Measurements from ENCODE around the gene STOX2.
"Not testable (repeated sequence)": the region's sequence is repeated elsewhere in the genome, so short reads cannot be mapped to it uniquely, and the experiment has no call there.

Gene STOX2

GRCh38 chr4:184021389-184021788 is 116.3 kb downstream of the STOX2 start:
- DNase-seq (ENCODE audit: low read depth) = no peak

GRCh38 chr4:184022679-184023383 is 117.7 kb downstream of the STOX2 start:
- DNase-seq (ENCODE audit: low read depth) = no peak

- no peak for DNase-seq (ENCODE audit: low read depth)
Measured at GRCh38 chr4:184024637-184025036, 119.5 kb downstream of the STOX2 start.

- DNase-seq (ENCODE audit: low read depth) = no peak
Measured at GRCh38 chr4:184028561-184029374, 123.7 kb downstream of the STOX2 start.

GRCh38 chr4:184030036-184030435 is 124.9 kb downstream of the STOX2 start:
- no peak for DNase-seq (ENCODE audit: low read depth)

GRCh38 chr4:184030764-184031163 is 125.7 kb downstream of the STOX2 start:
- no peak for DNase-seq (ENCODE audit: low read depth)

- DNase-seq (ENCODE audit: low read depth) = no peak
Measured at GRCh38 chr4:184032091-184032490, 127.0 kb downstream of the STOX2 start.

- DNase-seq (ENCODE audit: low read depth) = no peak
Measured at GRCh38 chr4:184039963-184040383, 134.9 kb downstream of the STOX2 start.

GRCh38 chr4:184041156-184041555 is 136.0 kb downstream of the STOX2 start:
- DNase-seq (ENCODE audit: low read depth) = no peak

GRCh38 chr4:184046148-184046547 is 141.0 kb downstream of the STOX2 start:
- no peak for DNase-seq (ENCODE audit: low read depth)

GRCh38 chr4:184051262-184051661 is 146.2 kb downstream of the STOX2 start:
- not testable (repeated sequence) for DNase-seq (ENCODE audit: low read depth)

- no peak for DNase-seq (ENCODE audit: low read depth)
Measured at GRCh38 chr4:184052616-184053015, 147.5 kb downstream of the STOX2 start.

GRCh38 chr4:184053434-184053833 is 148.3 kb downstream of the STOX2 start:
- no peak for DNase-seq (ENCODE audit: low read depth)

GRCh38 chr4:184056877-184057276 is 151.8 kb downstream of the STOX2 start:
- no peak for DNase-seq (ENCODE audit: low read depth)

- no peak for DNase-seq (ENCODE audit: low read depth)
Measured at GRCh38 chr4:184058026-184058425, 152.9 kb downstream of the STOX2 start.

- no peak for DNase-seq (ENCODE audit: low read depth)
Measured at GRCh38 chr4:184059099-184059498, 154.0 kb downstream of the STOX2 start.

GRCh38 chr4:184061582-184061981 is 156.5 kb downstream of the STOX2 start:
- no peak for DNase-seq (ENCODE audit: low read depth)

- no peak for DNase-seq (ENCODE audit: low read depth)
Measured at GRCh38 chr4:184062769-184063168, 157.7 kb downstream of the STOX2 start.

- DNase-seq (ENCODE audit: low read depth) = no peak
Measured at GRCh38 chr4:184064877-184065276, 159.8 kb downstream of the STOX2 start.

GRCh38 chr4:184066584-184067300 is 161.6 kb downstream of the STOX2 start:
- no peak for DNase-seq (ENCODE audit: low read depth)

- no peak for DNase-seq (ENCODE audit: low read depth)
Measured at GRCh38 chr4:184067931-184068554, 162.9 kb downstream of the STOX2 start.

Measured in fibroblast of the conjunctiva (primary cell).